ENCODE data around the gene MYD88. TPM values are rescaled to one million over a fixed set of nuclear protein-coding genes. Genes with fewer than 3 reads are reported as not detected.

The MYD88 gene
- total and polyA plus RNA-seq, 9 of the 15 experiments (the other 6 are each of a cell fraction or from before 2014, with no cell fraction given), result 3.2 to 47.3 (median 27.6) TPM

- TF ChIP-seq ZNF592 (IDR thresholded peaks at IDR 0.05), result peak; percentile 67; the same call in 1 of the 2 replicates
- TF ChIP-seq SFPQ (IDR thresholded peaks at IDR 0.05; ENCODE audit: low read depth, low read length), result no peak
- peak; percentile 3; the same call in 1 of the 2 replicates for TF ChIP-seq BCOR (IDR thresholded peaks at IDR 0.05)
- TF ChIP-seq RUNX1 (IDR thresholded peaks at IDR 0.05; ENCODE audit: low read depth), result 0 out of 2 replicates have a peak, but pooled peaks have one; percentile 49
- TF ChIP-seq NONO (IDR thresholded peaks at IDR 0.05; ENCODE audit: low read depth in 2 of 2, low read length in 1 of 2), result no peak
- peak in 1 of 2 experiments; percentile 3; a peak in 1 of 4 replicates for TF ChIP-seq MNT (conservative IDR thresholded peaks at IDR 0.05)
- TF ChIP-seq GABPB2 (CRISPR knock-in tag; conservative IDR thresholded peaks at IDR 0.05), result 0 out of 2 replicates have a peak, but pooled peaks have one; percentile 50
- no peak for TF ChIP-seq NBN (IDR thresholded peaks at IDR 0.05; ENCODE audit: low read depth)
- no peak for TF ChIP-seq POLR3A (IDR thresholded peaks at IDR 0.05; ENCODE audit: borderline replicate concordance, extremely low read depth, insufficient read depth, insufficient read length)
- TF ChIP-seq ZNF133 (CRISPR knock-in tag; IDR thresholded peaks at IDR 0.05), result 0 out of 2 replicates have a peak, but pooled peaks have one; percentile 45
These were observed 679 bp upstream of the MYD88 start (continued) for GRCh38 chr3:38137615-38138348.
